ENCODE measurements around the gene SF3A2.

Gene SF3A2

GRCh38 chr19:2227415-2228156 is 9.0 kb upstream of the SF3A2 start:
- FAIRE-seq: no peak

DNA sequence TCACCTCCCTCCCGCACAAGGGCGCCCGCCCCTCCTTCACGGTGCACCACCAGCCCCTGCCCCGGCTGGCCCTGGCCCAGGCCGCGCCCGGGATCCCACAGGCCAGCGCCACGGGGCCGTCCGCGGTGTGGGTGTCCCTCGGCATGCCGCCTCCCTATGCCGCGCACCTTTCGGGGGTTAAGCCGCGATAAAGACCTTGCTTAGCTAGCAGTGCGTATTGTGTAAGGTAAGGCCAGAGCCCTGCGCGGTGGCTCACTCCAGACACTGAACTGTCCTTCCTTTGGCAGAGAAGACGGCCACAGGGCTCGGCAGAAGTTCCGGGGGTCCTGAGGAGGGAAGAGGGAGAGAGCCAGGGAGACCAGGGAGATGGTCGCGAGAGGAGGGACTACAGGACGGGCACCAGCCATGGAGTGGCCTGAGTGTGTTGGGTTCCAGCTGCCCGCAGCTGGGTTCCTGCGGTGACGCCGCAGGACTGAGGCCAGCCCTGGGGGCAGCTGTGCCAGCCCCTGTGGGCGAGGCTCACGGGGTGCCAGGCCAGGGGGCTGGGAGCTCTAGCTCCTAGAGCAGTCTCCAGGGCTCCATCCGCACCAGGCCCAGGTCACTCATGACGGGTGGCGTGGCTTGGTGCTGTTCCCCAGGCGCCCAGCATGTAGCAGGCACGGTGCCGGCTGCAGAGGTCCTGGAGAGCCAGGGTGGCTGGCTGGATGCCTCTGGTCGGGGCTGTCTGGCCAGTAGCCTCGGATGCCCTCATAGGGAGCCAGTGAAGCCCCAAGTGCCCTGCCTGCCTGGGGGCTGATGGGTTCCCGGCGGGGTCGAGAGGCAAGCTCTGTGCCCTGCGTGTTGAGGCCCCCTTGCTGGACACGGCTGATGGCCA is 8.2 kb upstream of the SF3A2 start:
- no peak for FAIRE-seq
- TF ChIP-seq, protein P1, sequence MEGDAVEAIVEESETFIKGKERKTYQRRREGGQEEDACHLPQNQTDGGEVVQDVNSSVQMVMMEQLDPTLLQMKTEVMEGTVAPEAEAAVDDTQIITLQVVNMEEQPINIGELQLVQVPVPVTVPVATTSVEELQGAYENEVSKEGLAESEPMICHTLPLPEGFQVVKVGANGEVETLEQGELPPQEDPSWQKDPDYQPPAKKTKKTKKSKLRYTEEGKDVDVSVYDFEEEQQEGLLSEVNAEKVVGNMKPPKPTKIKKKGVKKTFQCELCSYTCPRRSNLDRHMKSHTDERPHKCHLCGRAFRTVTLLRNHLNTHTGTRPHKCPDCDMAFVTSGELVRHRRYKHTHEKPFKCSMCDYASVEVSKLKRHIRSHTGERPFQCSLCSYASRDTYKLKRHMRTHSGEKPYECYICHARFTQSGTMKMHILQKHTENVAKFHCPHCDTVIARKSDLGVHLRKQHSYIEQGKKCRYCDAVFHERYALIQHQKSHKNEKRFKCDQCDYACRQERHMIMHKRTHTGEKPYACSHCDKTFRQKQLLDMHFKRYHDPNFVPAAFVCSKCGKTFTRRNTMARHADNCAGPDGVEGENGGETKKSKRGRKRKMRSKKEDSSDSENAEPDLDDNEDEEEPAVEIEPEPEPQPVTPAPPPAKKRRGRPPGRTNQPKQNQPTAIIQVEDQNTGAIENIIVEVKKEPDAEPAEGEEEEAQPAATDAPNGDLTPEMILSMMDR (IDR thresholded peaks at IDR 0.05; ENCODE audit: insufficient read depth, missing control alignments): no peak
- DNase-seq (ENCODE audit: insufficient read length, low spot score): no peak

More at GRCh38 chr19:2227415-2228156, 9.0 kb upstream of the SF3A2 start:
- TF ChIP-seq, protein P1 (IDR thresholded peaks at IDR 0.05; ENCODE audit: insufficient read depth, missing control alignments): no peak
- DNase-seq (ENCODE audit: insufficient read length, low spot score): no peak

- FAIRE-seq: no peak
- TF ChIP-seq, protein P1 (IDR thresholded peaks at IDR 0.05; ENCODE audit: insufficient read depth, missing control alignments): no peak
- no peak for DNase-seq (ENCODE audit: insufficient read length, low spot score)
Observed at GRCh38 chr19:2229103-2230032, 7.3 kb upstream of the SF3A2 start.

DNA sequence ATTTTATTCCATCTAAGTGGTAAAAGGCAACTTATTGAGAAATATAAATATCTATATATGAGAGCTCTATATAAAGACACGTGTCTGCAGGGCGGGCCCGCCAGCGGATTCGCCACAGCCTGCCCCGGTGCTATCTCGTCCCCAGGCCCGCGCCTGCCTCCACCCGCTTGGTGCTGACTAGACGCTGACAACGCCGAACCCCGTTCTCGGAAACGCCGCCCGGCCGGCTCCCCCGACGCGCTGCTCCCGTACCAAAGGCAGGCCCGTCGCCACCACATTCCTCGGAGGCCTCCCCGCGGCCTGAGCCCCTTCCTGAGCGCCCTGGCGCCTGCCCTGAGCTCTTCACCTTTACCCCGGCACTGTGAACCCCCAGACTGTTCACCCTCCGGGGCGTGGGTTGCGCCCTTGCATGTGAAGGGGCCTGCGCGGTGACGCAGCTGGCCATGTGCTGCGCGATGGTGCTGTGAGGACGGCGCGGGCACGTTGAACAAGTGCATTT is 6.5 kb upstream of the SF3A2 start:
- TF ChIP-seq, protein P1 (IDR thresholded peaks at IDR 0.05; ENCODE audit: insufficient read depth, missing control alignments): no peak
- FAIRE-seq: no peak
- no peak for DNase-seq (ENCODE audit: insufficient read length, low spot score)

DNA sequence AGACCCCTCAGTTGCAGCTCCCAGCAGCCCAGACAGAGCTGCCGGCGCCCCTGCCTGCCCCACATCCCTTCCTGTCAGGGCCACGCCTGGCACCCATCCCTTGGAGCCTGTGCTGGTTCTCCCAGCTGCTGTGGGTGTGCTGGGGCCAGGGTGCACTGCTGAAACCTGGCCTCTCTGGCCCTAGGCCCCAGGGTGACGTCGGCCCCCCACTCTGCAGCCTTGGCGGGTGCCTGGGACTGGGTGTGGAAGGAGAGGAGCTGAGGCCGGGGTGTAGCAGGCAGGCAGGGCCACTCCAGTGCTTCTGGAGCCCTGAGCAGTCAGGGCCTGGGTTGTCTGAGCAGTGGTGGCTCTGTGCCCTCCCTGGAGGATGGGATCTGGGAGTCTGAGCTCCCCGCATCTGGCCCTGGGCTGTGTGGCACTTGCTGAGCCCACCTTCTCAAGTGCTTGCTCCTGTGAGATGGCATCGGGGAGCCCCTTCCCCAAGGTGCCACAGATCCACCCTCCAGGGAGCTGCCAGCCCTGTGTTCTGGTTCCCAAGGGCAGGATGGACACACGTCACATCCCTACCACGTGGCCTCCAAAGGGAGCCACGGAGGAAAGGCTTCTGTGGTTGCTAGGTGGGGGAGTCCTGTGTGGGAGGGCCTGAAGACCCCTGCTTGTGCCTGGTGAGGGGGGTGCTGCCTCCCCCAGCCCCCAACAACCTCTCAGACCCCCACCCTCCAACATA is 5.7 kb upstream of the SF3A2 start:
- FAIRE-seq (no peak), DNase-seq (ENCODE audit: insufficient read length, low spot score) (no peak)
- TF ChIP-seq, protein P1 (IDR thresholded peaks at IDR 0.05; ENCODE audit: insufficient read depth, missing control alignments): no peak

DNA sequence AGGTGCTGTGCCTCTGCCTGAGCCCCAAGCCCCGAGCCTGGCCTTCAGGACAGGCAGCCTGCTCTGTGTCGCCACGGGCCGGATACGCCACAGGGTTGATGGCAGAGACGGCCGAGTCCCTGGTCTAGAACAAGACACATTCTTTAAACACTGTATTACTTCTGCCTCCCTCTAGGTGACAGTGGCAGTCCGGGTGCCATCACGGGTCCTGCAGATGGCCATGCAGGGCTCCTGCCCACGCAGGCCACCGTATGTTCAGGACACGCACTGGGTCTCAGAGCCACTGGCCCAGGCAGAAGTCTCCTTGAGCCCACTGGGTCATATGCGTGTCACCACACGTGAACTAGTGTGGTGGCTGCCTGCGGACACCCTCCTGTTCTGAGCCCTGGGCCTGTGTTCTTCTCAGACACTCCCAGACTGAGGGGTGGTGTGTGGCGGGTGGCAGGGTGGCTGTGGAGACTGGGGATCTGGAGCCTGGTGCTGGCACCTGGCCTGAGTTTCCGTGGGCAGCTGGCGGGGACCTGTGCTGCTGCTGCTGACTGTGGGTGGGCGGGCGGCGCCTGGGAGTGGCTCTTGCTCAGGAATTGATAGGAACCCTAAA is 4.9 kb upstream of the SF3A2 start:
- DNase-seq (ENCODE audit: insufficient read length, low spot score) (no peak), FAIRE-seq (no peak)
- TF ChIP-seq, protein P1 (IDR thresholded peaks at IDR 0.05; ENCODE audit: insufficient read depth, missing control alignments): no peak

Data from D721Med (cell line).